GM21447 (cell line): Measurements from ENCODE around the gene MTRR.
A peak's percentile ranks its signal among the peaks of the same experiment; 100 is the strongest.

ENCODE experiments used
- ATAC-seq: cut with Tn5 transposase; IDR thresholded peaks from one replicate; pipeline ENCODE4 v1.9.1; 2021; ENCODE audit not compliant: unreplicated experiment

MTRR gene

DNA sequence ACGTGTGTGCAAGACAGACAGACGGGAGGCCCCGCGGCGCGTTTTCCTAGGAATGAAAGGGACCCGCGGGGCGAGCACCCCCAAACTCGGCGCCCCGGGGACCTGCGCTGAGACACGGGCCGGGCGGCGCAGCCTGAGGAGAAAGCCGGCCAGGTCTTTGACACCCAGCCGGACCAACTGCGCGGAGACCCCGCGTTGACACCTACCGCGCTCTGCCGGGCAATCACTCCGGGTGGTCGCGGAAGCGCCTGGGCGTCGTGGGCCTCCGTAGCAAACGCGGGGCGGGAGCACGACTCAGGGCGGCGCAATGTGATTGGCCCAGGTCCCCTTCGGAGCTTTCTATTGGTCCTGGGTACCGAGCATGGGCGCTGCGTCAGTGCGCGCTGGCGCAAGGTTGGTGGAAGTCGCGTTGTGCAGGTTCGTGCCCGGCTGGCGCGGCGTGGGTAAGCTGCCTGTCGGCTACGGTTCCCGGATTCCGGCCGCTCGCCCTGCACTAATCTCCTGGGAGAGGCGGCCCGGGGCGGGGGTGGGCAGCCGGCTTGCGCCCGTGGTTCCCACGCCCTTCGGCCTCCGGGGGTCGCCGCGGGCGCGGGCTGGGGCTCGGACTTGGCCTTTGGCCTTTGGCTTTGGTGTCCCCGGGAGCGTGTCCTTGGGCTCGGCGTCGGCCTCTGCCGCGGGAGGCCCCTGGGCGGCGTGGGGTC lies at the start of gene MTRR, which contains the start of gene FASTKD3:
MTRR (plus strand) TSS at position 376 of the 701 bp plus-strand sequence. CDS start 1,647 bp downstream, outside the sequence.
FASTKD3 (minus strand) TSS at position 259 of the 701 bp plus-strand sequence. CDS start 948 bp downstream, outside the sequence.
- peak; percentile 98 for ATAC-seq

DNA sequence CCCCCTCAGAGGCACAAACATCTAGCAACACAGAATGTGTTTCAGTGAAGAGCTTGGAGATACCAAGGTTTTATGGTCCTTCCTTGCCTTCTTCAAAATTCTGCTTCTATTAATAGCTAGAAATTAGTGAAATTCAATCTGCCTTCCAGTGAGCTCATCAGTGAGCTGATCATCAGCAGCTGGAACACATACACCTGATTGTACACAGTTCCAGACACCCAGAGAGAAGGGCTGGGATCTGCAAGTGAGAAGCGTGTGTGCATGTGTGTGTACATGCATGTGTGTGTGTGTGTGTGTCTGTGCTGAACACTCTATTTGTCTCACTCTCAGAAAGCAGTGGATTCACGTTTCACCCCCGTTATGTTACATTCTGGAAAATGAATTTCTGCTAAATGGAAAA lies 46.5 kb upstream of the MTRR start:
- no peak for ATAC-seq

DNA sequence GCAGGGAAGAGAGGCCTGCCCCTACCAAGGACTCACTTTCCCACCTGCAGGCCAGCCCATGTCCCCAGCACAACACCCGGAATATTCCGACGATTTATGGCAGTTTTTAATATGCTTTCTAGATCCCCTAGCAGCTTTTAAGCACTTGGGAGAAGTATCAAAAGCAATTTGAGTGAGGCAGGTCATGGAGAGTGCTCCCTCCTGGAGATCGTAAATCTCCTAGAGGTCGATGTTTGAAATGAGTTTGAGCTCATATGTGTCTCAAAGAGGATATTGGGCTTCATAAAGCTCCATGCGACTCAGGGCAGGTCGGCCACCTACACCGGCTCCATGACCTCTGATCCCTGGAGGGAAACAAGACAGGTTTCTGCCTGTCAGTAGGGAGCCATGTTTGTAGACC lies 45.4 kb upstream of the MTRR start:
- ATAC-seq: no peak

DNA sequence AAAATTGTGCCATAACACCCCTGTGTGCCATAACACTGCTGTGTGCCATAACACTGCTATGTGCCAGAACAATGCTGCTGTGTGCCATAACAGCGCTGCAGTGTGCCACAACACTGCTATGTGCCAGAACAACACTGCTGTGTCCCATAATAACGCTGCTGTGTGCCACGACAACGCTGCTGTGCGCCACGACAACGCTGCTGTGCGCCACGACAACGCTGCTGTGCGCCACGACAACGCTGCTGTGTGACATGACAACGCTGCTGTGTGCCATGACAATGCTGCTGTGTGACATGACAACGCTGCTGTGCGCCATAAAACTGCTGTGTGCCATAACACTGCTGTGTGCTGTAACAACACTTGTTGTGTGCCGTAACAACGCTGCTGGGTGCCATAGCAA lies 44.0 kb upstream of the MTRR start:
- no peak for ATAC-seq

DNA sequence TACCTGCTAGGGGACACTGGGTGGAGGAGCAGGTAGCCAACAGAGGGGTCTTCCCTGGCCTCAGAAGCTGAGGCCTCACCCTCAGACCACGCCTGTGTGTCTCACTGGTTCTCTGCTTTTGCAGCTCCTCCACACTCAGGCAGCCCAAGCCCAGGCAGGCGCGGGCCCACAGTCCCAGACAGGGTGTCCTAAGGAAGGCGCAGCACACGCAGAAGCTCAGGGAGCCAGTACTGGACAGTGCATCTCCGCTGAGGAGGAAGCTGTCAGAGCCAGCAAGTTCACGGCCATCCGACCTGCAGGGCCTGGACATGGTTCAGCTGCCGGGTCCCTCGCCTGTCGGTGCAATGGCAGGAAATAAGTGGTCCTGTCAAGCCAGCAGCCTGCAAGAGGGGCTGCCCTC lies 43.3 kb upstream of the MTRR start:
- no peak for ATAC-seq

DNA sequence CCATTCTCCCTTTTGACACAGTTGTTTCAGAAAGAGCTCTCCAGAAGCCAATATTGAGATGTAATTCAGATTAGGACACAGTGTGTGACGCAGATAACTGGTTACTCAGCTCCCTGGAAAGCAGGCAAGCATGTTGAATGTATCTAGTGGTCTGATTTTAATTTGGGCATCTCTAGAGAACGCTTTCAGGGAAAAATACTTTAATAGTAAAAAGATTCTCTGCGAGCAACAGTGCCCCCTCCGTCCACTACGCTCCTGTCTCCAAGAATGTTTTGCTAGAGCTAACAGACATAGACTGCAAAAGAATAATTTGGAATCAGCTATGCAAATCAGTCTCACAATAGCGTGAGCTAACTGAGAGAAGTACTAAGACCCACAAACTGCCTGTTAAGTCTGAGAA lies 41.3 kb upstream of the MTRR start:
- no peak for ATAC-seq

DNA sequence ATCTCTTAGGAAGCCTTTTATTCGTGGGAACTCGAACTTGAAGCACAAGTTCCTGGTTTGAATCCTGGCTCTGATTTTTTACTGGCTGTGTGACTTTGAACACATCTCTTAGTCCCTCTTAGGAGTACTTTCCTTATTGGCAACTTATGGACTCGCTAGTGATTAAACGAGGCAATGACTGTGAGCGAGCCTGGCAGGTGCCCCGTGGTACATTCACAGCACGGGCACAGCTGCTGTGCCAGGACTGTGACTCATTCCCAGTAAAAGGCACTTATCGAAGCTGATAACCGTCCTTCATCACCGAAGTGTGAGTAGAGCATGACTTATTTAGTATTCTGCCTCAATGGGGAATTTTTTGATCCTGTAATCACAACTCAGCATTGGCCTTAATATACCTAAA lies 40.7 kb upstream of the MTRR start:
- ATAC-seq: no peak

DNA sequence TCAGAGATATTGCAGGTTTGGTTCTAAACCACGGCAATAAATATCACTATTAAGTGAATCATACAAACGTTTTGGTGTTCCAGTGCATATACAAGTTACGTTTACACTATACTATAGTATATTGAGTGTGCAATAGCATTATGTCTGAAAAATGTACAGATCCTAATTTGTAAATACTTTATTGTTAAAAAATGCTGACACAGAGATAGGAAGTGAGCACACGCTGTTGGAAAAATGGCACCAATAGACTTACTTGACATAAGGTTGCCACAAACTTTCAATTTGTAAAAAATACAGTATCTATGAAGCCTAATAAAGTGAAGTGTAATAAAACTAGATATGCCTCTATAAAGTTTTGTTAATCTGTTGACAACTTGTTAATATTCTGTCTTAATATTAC lies 34.0 kb upstream of the MTRR start:
- no peak for ATAC-seq

DNA sequence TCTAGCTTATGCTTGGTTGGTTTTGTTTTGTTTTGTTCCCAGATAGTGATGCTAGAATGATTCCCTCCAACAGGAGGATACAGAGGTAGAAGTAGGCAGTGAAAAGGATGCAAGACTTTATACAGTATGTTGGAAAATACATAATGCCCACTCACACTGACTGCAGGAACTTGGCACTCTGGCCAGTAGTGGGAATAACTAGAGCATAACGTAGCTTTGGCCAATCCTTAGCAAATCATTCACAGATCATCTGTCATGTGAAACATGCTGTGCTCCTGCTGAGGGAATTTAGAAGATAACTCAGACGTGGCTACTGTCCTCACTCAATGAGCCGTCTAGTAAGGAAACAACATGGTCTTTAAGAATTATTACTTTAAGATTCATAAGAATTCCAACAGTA lies 31.5 kb upstream of the MTRR start:
- no peak for ATAC-seq

DNA sequence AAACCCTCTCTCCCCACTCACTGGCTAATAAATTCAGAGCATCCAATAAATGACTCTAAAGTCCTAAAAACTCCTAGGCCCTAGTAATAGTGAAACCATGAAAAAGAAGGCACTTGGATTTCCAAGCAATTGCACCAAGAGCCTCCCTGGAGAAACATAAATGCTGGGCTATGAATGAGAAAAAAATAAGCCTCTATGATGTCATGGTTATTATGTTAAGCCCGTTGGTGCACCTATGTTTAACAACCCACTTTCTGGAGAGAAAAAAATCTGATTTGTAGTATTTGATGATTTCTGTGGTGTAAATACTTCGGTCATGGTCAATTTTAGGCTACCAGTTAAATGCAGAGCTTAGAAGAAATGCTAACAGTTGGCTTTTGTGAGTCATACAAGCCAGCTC lies 26.4 kb upstream of the MTRR start:
- ATAC-seq: no peak

DNA sequence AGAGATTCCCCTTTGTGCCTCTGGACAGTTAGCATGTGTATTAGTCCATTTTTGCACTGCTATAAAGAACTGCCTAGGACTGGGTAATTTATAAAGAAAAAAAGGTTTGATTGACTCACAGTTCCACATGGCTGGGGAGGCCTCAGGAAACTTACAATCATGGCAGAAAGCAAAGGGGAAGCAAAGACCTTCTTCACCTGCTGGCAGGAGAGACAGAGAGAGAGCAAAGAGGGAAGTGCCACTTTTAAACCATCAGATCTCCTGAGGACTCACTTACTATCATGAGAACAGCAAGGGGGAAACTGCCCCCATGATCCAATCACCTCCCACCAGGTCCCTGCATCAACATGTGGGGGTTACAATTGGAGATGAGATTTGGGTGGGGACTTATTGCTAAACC lies 24.0 kb upstream of the MTRR start:
- no peak for ATAC-seq

DNA sequence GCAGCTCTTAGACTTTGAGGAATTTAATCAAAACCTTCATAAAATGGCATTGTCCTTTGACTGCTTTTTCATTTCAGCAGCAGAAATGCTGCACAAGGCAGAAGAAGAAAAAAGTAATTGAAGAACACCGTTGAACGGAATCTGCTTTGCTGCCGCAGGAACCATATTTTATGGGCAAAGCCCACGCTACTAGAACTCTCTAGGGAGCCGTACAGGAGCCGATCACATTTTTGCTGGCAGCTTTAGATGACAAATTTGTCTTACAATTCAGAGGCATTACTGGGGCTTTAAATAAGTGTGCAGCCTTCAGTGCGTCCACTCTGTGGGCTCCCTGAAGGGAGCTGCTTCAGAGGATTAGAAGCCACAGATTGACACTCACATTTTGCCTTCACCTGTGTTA lies 23.4 kb upstream of the MTRR start:
- ATAC-seq: no peak

DNA sequence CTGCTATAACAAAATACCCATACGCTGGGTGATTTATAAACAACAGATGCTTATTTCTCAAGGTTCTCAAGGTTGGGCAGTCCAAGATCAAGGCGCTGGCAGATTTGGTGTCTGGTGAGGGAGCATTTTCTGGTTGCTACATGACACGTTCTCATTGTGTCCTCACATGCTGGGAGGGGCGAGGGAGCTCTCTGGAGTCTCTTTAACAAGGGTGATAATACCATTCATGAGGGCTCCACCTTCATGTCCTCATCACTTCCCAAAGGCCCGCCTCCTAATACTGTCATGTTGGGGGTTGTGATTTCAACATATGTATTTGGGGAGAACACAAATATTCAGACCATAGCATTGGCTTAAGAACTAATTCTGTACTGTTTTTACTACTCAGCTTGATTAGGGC lies 22.6 kb upstream of the MTRR start:
- ATAC-seq: no peak

DNA sequence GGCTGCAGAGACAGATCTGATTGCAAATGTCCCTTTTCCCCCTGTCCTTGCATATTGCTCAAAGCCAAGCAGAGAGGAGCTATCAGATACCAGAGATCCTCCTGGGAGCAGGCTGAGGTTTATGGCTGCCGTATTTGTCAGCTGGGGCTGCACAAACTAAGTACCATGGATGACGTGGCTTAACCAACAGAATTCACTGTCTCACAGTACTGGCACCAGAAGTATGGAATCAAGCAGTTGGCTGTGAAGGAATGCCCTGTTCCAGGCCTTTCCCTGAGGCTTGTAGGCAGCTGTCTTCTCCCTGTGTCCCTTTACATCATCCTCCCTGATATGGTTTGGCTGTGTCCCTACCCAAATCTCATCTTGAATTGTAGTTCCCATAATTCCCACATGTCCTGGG lies 20.7 kb upstream of the MTRR start:
- no peak for ATAC-seq

DNA sequence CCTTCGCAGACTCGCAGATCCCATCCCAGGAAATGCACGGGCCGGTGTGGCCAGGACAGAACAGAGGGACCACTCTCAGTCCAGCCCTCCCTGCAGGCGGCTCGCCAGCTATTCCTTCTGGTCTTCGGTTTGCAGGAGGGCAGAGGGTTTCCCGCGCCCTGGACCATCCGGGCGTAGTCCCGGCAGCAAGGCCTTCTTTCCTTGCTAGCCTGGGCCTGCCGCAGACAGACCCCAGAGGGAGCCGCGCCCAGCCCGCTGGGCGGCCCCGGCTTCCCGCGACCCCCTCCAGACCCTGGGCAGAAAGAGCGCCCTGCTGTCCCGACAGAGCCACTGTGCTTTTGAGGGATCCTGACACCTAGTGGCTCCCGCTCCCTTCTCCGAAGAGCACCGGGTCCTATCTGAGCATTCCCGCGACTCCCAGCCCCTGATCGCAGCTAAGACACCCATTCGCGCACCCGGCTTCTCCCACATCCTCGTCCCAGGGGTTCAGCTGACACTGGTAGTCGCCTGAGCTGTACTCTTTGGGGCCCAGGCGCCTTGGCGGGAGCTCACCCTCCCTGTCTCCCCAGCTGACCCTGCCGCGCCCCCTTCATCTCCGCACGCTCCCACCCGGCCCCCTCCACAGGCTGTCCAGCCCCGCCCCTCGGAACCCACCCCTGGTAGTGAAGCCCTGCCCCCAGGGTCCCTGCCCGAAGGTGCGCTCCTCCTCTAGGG lies 19.1 kb upstream of the MTRR start:
- no peak for ATAC-seq

DNA sequence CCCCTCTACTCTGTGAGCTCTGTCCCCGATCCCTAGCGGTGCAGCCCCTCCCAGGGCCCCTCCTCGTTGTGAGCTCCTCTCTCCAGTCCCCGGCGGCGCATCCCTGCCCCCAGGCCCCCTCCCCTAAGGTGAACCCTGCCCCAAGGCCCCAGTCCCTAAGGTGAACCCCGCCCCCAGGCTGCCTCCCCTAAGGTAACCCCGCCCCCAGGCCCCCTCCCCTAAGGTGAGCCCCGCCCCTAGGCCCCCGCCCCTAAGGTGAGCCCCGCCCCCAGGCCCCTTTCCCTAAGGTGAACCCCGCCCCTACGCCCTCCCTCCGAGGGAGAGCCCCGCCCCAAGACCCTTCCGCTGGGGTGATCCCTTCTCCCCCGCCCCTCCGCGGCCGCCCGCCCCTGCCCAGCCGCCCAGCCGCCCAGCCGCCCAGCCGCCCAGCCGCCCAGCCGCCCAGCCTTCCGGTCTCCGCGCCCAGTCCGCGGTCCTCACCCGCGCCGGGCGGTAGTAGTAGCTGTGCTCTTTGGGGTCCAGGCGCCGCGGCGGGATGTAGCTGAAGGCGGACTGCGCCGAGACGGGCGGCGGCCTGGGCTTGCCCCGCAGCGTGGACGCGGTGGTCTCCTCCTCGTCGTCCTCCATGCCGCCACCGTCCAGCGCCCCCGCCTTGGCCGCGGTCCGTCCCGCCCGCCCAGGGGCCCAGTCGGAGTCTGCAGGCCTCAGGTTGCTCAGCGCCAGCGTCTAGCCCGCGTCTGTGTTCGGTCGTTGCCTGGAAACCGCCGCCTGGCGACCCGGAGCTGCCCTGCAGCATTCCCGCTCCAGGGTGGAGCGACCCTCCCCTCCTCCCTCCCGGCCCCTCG lies 18.3 kb upstream of the MTRR start, which contains the start of gene CFAP90:
CFAP90 (minus strand) TSS at position 739 of the 845 bp plus-strand sequence; CDS start at position 627, 112 bp downstream.
- ATAC-seq: no peak

DNA sequence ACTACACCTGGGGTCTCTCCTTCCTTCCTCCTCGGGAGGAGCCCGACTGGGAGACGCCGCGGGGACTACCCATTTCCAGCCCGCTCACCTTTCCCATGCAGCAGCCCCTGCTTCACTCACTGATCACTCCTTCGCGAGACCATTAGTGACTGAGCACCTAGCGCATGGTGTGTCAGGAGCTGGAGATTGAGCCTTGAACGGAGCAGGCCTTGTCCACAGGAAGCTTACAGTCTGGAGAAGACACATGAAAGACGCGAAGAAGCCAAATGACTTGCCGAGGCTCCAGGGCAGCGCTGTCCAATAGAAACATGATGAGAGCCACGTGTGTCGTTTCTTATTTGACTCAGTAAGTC lies 17.7 kb upstream of the MTRR start:
- no peak for ATAC-seq

DNA sequence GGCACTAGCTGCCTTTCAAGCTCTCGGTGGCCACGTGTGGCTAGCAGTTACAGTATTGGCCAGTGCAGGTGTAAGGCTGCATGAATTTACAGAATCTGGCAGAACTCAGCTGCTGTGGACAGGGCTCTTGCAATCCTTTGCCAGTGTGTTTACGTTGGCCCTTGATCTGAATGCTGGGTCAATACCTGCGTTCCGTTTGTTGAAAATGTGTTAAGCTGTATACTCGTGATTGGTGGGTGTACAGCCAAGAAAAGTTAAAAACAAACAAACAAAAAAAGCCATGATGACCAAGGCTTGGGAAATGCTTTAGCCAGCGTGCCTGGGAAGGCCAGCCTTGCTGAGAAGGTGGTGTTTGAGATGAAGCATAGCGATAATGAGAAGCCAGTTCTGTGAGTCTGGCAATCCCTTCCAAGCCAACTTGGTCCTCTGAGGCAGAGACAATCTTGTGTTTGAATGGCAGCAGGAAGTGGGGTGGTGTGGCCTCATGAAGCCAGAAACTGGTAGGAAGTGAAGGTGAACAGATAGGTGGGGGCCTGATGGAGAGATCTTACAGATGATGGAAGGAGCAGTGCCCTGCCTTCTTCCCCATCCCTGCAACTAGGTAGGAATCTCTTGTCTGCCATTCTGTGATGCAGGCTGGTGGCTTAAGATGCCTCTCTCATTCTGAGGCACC lies 17.2 kb upstream of the MTRR start:
- no peak for ATAC-seq

DNA sequence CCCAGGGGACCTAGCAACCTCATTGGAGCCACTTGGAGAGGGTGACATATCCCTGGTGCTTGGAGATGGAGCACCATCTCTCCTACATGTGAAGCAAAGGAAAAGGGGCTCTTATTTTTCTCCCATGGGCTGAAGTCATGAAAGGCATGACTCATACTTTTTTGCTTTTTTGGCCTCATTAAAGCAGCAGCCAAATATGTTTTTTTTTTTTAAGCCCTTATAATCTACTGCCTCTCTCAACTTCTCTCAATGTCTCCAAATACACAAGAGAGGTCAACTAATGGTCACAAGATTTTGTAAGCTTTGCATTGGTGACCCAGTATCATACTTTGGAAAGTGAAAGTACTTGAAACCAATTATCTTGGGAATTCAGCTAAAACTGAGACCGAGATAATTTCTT lies 16.4 kb upstream of the MTRR start:
- ATAC-seq: no peak

DNA sequence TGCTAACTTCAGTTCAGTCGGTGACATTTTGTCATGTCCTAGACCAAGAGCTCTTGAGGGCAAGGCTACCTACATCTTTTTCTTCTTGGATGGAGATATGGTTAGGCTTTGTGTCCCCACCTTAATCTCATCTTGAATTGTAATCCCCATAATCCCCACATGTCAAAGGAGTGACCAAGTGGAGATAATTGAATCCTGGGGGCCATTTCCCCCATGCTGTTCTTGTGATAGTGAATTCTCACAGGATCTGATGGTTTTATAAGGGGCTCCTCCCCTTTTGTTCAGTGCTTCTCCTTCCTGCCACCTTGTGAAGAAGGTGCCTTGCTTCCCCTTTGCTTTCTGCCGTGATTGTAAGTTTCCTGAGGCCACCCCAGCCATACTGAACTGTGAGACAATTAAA lies 16.0 kb upstream of the MTRR start:
- no peak for ATAC-seq

DNA sequence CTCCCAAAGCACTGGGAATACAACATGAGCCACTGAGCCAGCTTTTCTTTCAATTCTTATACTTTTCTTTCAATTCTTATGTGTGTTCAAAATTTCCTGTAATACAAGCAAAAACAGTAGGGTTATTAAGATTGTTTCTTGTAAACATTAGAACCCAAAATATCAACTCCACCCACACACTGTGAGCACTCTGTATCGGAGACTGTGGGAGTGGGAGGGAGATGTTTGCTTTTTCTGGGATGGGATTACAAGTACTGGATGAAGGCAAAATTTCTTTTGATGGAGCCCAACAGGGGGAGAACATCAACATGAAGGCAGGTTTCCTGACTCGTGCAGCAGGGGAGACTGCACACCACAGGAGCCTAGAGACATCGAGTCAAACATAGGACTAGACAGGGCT lies 13.3 kb upstream of the MTRR start:
- no peak for ATAC-seq
